ENCODE measurements around the gene FBXW4.

DNA sequence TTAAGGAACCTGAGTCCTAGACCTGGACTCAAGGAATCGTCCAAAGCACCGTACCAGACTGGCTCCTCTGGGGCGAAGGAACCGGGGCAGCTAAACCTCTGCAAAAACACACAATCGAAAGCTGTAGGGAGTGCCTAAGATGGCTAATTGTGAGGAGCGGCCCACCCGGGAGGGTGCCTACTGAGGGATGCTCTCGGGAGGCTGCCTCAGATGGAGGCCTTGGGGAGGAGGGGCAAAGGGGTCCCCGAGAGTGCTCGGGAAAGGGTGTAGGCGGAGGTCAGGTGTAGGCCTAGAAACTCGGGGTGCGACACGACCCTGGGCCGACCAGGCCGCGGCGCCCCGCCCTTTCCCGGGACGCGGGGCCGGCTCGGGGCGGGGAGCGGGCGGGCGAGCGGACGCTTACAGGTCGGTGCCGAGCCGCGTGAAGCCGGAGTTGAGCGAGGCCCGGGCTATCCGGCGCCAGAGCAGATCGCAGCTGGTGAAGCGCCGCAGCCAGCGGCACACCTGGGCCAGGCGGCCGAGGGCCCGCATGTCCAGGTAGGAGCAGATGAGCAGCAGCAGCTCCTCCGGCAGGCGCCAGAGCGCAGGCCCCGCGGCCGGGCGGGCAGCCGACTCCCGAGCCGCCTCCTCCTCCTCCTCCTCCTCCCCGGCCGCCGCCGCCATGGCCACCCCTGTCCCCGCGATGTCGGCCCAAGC, 844 bp downstream of the FBXW4 start:
- TF ChIP-seq, protein P1, sequence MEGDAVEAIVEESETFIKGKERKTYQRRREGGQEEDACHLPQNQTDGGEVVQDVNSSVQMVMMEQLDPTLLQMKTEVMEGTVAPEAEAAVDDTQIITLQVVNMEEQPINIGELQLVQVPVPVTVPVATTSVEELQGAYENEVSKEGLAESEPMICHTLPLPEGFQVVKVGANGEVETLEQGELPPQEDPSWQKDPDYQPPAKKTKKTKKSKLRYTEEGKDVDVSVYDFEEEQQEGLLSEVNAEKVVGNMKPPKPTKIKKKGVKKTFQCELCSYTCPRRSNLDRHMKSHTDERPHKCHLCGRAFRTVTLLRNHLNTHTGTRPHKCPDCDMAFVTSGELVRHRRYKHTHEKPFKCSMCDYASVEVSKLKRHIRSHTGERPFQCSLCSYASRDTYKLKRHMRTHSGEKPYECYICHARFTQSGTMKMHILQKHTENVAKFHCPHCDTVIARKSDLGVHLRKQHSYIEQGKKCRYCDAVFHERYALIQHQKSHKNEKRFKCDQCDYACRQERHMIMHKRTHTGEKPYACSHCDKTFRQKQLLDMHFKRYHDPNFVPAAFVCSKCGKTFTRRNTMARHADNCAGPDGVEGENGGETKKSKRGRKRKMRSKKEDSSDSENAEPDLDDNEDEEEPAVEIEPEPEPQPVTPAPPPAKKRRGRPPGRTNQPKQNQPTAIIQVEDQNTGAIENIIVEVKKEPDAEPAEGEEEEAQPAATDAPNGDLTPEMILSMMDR (IDR thresholded peaks at IDR 0.05): no peak
- TF ChIP-seq CHD2 (IDR thresholded peaks at IDR 0.05; ENCODE audit: low read length, partially characterized antibody): no peak
- TF ChIP-seq POLR2A (IDR thresholded peaks at IDR 0.05; ENCODE audit: low read length): peak; percentile 36
- TF ChIP-seq MYC (IDR thresholded peaks at IDR 0.05; ENCODE audit: borderline replicate concordance, low read length): no peak
- no peak for TF ChIP-seq RAD21 (conservative IDR thresholded peaks at IDR 0.05 in 1 of 2, IDR thresholded peaks at IDR 0.05 in 1 of 2)
- no peak for TF ChIP-seq CHD4 (IDR thresholded peaks at IDR 0.05; ENCODE audit: borderline replicate concordance)
- no peak for TF ChIP-seq SMC3 (IDR thresholded peaks at IDR 0.05)
- TF ChIP-seq, protein P2, sequence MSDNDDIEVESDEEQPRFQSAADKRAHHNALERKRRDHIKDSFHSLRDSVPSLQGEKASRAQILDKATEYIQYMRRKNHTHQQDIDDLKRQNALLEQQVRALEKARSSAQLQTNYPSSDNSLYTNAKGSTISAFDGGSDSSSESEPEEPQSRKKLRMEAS (IDR thresholded peaks at IDR 0.05): peak; percentile 71
- TF ChIP-seq PHF8 (IDR thresholded peaks at IDR 0.05; ENCODE audit: borderline replicate concordance, low read depth): peak; percentile 99
- no peak for TF ChIP-seq CEBPB (IDR thresholded peaks at IDR 0.05)
- TF ChIP-seq CBX8 (IDR thresholded peaks at IDR 0.05): no peak; the same call in 1 of the 2 replicates
- no peak for TF ChIP-seq NR3C1 (IDR thresholded peaks at IDR 0.05)
- TF ChIP-seq, protein P3, sequence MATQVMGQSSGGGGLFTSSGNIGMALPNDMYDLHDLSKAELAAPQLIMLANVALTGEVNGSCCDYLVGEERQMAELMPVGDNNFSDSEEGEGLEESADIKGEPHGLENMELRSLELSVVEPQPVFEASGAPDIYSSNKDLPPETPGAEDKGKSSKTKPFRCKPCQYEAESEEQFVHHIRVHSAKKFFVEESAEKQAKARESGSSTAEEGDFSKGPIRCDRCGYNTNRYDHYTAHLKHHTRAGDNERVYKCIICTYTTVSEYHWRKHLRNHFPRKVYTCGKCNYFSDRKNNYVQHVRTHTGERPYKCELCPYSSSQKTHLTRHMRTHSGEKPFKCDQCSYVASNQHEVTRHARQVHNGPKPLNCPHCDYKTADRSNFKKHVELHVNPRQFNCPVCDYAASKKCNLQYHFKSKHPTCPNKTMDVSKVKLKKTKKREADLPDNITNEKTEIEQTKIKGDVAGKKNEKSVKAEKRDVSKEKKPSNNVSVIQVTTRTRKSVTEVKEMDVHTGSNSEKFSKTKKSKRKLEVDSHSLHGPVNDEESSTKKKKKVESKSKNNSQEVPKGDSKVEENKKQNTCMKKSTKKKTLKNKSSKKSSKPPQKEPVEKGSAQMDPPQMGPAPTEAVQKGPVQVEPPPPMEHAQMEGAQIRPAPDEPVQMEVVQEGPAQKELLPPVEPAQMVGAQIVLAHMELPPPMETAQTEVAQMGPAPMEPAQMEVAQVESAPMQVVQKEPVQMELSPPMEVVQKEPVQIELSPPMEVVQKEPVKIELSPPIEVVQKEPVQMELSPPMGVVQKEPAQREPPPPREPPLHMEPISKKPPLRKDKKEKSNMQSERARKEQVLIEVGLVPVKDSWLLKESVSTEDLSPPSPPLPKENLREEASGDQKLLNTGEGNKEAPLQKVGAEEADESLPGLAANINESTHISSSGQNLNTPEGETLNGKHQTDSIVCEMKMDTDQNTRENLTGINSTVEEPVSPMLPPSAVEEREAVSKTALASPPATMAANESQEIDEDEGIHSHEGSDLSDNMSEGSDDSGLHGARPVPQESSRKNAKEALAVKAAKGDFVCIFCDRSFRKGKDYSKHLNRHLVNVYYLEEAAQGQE (IDR thresholded peaks at IDR 0.05): no peak
